GM18909 (cell line): ENCODE data around the gene SYK.

Experiments used
- ATAC-seq: cut with Tn5 transposase; IDR thresholded peaks from one replicate; pipeline ENCODE4 v1.9.1; 2021; ENCODE audit warnings: mild to moderate bottlenecking; ENCODE audit not compliant: unreplicated experiment, poor library complexity

Gene SYK

DNA sequence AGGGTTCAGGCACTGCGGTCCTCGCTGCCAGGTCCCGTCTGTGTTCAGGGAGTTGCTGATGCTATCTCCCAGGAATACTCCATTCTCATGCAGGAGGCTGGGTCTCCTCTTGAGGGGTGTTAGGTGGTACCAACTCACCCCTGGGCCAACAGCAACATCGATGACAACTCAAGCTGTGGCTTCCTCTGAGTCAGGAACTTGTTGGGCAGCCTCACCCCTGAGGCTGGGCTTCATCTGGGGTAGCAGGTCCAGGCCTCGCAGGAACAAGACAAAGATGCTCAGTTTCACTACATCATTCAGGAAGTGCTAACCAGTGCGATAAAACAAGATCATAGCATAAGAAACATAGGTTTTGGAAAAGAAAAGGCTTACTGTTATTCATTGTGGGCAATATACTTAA is 125.9 kb downstream of the SYK start:
- ATAC-seq = no peak

DNA sequence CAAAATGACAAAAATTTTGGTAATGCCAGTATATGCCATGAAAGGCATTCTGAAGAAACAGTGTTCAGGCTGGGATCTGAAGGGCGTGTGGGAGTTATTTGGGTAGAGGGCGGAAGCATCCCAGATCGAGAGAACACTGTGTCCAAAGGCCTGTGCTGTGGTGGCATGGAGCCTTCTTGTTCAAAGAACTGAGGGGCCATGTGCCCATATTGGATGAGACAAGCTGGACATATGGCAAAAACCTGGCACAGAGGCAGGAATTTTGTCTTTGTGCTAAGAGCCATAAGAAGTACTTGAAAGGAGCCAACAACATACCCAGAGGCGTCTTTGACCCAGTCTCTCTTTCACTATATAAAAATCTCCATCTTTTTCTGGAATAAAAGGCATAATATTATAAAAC is 128.0 kb downstream of the SYK start:
- no peak for ATAC-seq

GRCh38 chr9:90933468-90933867 is 131.8 kb downstream of the SYK start:
- ATAC-seq = no peak

GRCh38 chr9:90939351-90939750 is 137.7 kb downstream of the SYK start:
- ATAC-seq = no peak

DNA sequence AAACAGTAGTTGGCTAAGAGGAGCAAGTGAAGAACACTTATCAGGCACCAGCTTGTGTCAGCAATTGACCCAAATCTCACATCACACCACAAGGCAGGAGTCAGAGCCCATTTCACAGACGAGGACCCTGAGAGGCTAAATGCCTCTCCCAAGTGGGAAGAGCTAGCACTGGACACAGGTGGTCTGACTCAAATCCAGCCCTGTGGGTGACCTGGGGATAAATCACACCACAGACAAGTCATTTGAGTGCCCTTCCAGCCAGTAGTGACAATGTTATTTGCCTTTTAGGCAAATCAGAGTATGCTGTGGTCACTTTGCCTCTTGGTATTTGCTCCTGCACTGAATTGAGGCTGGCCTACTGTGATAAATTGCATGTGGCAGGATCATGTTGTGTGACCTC is 138.7 kb downstream of the SYK start:
- ATAC-seq = no peak

DNA sequence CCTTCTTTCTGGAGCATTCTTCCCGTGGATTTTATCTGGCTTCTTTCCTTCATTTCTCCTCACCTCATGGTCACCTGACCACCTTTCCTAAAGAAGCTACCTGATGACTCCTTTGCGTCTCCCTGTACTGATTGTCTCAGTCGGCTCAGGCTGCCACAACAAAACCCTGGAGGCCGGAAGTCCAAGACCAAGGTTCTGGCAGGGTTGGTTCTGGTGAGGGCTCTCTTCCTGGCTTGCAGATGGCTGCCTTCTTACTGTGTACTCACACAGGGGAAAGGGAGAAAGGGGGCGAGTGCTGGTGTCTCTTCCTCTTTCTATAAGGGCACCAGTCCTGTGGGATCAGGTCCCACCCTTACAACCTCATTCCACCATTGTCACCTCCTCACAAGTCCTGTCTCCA is 140.0 kb downstream of the SYK start:
- no peak for ATAC-seq

DNA sequence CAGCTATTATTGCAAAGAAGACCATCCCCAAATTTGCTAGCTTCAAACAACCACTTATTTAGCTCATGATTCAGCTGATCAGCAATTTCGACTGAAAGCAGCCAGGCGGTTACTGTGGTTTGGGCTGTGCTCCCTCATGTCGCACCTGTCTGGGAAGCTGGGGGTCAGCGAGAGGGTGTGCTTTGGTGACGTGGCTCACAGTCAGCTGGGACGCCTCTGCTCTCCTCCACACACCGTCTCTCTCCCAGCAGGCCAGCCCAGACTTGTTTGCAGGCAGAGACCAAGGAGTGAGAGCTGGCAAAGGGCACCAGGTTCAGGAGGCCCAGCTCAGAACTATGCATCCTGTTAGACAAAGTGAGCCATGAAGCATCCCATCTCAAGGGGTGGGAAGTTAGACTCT is 140.9 kb downstream of the SYK start:
- no peak for ATAC-seq

GRCh38 chr9:90943341-90943740 is 141.7 kb downstream of the SYK start:
- ATAC-seq = no peak

GRCh38 chr9:90945336-90945735 is 143.7 kb downstream of the SYK start:
- no peak for ATAC-seq

DNA sequence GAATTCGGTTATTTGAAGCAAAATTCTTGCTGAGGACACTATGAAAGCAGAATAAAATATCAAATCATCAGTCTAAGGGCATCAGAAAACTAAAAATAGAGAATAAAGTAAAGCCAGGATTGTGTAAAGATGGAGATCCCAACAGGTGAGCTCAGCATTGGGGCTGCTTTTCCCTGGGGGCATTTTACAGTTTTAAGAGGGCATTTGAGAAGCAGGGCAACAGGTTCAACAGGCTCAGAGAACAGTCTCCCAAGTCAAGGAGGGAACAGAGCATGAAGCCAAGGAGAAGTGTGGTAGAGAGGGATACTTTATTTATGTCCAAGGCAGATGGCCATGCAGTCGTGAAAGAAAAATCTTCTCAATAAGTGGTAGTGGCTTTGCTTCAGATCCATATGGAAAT is 145.4 kb downstream of the SYK start:
- no peak for ATAC-seq
